GM21529 (cell line): ENCODE data around the gene PARG.
"Not testable (repeated sequence)": the region's sequence is repeated elsewhere in the genome, so short reads cannot be mapped to it uniquely, and the experiment has no call there.

ENCODE experiments used
- ATAC-seq: cut with Tn5 transposase; IDR thresholded peaks from one replicate; pipeline ENCODE4 v1.9.1; 2021; ENCODE audit not compliant: unreplicated experiment

The PARG gene

DNA sequence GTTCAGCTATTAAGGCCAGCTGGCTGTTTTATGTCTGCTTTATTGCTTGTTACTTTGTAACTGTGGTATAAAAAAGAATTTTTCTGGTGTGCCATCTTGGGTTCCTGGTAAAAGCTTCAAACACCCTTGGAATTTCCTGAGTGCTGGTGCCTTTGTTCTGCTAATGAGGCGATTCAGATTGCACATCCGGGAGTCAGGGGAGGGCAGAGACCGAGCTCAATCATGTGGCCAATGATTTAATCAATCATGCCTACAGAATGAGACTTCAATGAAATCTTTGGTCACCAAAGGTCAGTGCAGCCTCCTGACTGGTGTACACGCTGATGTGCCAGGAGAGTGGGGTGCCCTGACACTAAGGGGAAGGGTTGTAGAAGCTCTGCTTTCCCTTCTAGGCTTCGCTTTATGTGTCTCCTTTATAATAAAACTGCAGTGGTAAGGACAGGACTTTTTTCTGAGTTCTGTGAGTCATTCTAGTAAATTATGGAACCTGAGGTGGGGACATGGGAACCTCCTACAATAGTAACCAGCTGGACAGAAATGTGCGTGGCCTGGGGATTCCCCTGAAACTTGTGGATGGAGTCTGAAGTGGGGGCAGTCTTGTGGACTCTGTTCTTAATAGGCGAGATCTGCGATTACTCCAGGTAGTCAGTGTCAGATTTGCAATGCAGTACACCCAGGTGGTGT is 110.3 kb downstream of the PARG start:
- no peak for ATAC-seq

DNA sequence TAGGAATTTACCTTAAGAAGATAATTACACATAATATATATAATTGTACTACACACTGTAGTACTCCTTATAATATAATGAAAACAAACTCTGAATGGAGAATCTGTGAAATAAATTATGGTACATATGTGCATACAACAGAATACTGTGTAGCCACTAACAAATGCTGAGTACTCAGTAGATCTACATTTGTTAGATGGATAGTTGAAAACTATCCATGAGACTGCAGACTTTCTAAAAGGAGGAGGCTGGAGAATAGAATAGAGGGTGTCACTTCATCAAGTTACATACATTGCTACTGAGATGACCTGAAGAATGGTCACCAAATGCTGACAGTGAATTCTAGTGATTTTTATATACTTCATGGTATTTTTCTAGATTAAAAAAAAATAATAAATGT is 111.0 kb downstream of the PARG start:
- ATAC-seq = no peak

- no peak for ATAC-seq
Measured at GRCh38 chr10:49830016-49830415, 111.8 kb downstream of the PARG start.

DNA sequence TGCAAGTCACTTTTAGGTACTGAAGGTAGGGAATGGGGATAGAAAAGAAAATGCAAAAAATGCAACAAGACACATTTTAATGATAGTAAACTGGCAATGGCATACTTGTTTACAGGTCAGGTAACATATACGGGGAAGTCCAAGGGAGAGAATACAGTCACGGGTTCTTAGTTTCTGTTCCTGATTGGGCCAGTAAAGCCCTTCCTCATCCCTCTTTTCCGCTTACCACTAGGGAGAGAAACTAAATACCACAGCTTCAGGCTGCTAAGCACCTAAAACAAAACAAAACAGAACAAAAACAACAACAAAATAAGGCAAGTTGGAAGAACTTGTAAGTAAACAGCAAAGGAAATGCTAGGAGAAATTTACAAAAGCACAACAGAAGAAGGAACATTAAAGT is 114.5 kb downstream of the PARG start:
- peak; percentile 66 for ATAC-seq

- ATAC-seq = no peak
Measured at GRCh38 chr10:49819234-49819958, 122.4 kb downstream of the PARG start.

DNA sequence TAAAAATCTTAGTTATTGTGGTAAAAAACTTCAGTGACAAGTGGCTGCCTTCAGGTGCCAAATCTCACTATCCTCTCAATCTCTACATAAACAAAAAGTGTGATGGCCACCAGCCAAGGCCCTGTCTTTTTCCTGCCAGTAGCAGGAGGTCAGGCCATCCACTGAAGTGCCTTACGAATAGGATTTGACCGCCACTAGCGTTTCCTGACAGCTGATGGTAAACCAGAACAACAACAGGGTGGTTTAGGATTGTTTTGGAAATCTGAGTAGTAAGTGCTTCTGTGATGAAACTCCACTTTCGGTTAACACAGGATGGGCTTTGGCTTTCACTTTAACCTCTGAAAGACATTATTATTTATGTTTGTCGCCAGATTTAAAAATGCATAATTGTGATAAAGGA is 124.0 kb downstream of the PARG start:
- ATAC-seq = no peak

- ATAC-seq = no peak
Measured at GRCh38 chr10:49803988-49804387, 137.8 kb downstream of the PARG start.

DNA sequence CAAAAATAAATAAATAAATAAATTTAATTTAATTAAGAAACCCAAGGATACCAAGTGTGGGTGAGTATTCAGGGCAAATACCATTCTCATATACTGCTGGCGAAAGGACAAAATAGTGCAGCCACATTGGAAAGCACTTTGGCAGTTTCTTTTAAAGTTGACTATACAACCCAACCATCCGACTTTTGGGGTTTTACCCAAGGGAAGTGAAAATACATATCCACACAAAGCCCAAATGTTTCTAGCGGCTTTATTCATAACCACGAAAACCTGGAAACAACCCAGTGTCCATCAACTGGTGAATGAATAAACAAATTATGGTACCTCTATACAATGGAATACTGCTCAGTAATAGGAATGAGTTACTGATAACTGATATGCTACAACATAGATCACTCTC is 143.6 kb downstream of the PARG start:
- no peak for ATAC-seq

DNA sequence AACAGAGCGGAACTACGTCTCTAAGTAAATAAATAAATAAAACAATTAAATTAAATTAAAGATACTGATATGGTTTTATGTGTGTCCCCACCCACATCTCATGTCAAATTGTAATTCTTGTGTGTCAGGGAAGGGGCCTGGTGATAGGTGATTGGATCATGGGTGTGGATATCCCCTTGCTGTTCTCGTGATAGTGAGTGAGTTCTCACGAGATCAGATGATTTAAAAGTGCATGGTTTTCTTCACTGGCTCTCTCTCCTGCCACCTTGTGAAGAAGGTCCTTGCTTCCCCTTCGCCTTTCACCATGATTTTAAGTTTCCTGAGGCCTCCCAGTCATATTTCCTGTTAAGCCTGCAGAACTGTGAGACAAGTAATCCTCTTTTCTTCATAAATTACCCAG is 150.7 kb downstream of the PARG start:
- no peak for ATAC-seq

DNA sequence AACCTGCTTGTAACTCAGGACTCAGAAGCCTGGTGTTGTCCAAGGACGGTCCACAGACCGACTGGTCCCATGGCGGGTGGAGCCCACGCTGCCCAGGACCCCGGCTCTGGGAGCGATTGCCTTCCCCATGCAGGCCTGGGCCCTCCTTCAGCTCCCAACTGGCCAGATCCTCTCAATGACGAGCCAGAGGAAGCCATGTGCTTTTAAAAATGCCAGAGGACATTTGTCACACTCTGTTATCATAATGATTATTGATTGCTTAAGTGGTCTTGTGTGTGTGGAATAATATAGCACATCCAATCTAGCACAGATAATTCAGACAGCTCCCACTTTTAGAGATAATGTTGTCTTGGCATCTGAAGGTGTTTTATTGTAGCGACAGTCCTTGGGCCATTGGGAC is 157.1 kb downstream of the PARG start:
- ATAC-seq = no peak

- ATAC-seq = no peak
Measured at GRCh38 chr10:49783645-49784044, 158.2 kb downstream of the PARG start.

DNA sequence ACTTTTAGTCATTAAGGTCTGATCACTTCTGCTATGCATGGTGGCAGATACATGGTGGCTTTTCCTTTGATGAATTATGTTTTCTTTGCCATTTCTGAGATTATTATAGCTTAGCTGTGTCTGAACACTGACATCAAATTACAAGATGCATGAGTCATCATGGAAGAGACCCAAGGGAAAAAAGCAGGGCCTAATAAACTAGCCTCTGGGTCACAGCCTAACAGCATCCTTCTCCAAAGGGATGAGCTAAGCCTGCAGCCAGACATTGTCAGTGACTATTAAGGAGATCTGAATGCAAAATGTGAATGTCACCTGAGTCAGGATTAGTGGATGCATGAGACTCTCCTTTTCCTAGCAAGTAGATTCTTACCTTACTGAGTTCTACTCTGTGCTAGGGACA is 160.6 kb downstream of the PARG start:
- no peak for ATAC-seq

DNA sequence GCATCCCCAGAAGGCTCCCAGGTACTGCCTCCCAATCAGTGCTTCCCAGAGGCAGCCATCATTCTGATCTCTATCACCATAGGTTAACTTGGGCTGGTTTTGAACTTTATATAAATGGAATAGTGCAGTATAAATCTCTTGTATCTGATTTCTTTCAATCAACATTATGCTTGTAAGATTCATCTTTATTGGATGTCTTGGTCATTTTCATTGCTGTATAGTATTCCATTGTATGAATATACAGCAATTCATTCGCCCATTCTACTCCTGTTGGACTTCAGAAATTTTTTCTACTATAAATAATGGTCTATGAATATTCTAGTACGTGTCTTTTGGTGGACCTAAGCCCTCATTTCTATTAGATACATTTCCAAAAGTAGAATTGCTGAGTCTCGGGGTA is 163.6 kb downstream of the PARG start:
- no peak for ATAC-seq

DNA sequence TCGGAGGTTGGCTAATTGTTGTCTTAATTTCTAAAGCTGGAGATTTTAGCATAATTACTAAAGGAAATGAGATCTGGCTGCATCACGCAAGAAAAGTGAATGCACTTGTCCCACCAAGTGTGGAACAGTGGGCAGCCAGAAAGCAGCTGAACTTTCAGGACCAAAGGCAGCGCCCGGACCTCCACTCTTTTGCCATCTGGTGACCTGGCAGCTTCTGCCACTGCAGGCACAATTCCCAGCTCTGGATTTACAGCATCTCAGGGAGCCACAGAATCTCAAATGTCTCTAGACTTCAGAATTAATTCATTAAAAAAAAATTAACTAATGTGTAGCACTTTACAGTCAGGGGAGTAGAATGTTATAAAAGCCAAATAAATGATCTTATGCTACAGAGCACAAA is 165.0 kb downstream of the PARG start:
- ATAC-seq = no peak

- ATAC-seq = no peak
Measured at GRCh38 chr10:49775014-49775413, 166.8 kb downstream of the PARG start.

GRCh38 chr10:49772944-49773343 is 168.9 kb downstream of the PARG start:
- ATAC-seq = not testable (repeated sequence)

GRCh38 chr10:49771046-49771445 is 170.8 kb downstream of the PARG start:
- not testable (repeated sequence) for ATAC-seq

GRCh38 chr10:49769692-49770091 is 172.1 kb downstream of the PARG start:
- no peak for ATAC-seq

- no peak for ATAC-seq
Measured at GRCh38 chr10:49768731-49769130, 173.1 kb downstream of the PARG start.

DNA sequence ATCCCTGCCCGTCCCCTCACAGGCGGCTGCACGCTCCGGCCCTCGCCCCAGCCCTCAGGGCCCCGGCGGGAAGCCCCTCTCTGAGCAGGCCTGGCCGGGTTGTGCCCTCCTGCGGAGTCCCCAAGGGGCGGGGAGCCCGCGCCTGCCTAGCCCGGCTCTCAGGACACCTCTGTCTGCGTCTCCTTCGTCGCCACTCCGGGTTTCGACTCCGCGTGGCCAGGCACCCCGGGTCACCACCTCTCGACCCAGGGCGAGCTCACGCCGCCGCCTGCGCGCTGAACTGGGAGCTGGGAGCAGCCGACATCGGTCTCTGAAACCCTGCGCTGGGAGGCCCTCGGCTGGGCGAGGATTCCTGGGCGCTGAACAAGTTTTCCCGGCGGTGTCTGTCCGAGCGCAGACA is 173.5 kb downstream of the PARG start:
- no peak for ATAC-seq
